Measurements from ENCODE around the gene CRYBB3.
"Not testable (repeated sequence)": the region's sequence is repeated elsewhere in the genome, so short reads cannot be mapped to it uniquely, and the experiment has no call there.

The CRYBB3 gene

GRCh38 chr22:25176175-25176574, 23.5 kb upstream of the CRYBB3 start:
- no peak for DNase-seq (ENCODE audit: low read depth)
- no peak overlapping the region for H3K4me3 ChIP-seq (ENCODE audit: low read depth, low read length)
- no peak for TF ChIP-seq CTCF (conservative IDR thresholded peaks at IDR 0.05; ENCODE audit: low read depth, low read length)

- DNase-seq (ENCODE audit: low read depth): no peak
- H3K4me3 ChIP-seq (ENCODE audit: low read depth, low read length): no peak overlapping the region
- no peak for TF ChIP-seq CTCF (conservative IDR thresholded peaks at IDR 0.05; ENCODE audit: low read depth, low read length)
These were observed 22.9 kb upstream of the CRYBB3 start for GRCh38 chr22:25176799-25177198.

GRCh38 chr22:25177226-25177625, 22.4 kb upstream of the CRYBB3 start:
- no peak for DNase-seq (ENCODE audit: low read depth)
- no peak for TF ChIP-seq CTCF (conservative IDR thresholded peaks at IDR 0.05; ENCODE audit: low read depth, low read length)
- no peak overlapping the region for H3K4me3 ChIP-seq (ENCODE audit: low read depth, low read length)

GRCh38 chr22:25177895-25178294, 21.8 kb upstream of the CRYBB3 start:
- no peak for DNase-seq (ENCODE audit: low read depth)
- no peak for TF ChIP-seq CTCF (conservative IDR thresholded peaks at IDR 0.05; ENCODE audit: low read depth, low read length)
- no peak overlapping the region for H3K4me3 ChIP-seq (ENCODE audit: low read depth, low read length)

GRCh38 chr22:25178348-25178747, 21.3 kb upstream of the CRYBB3 start:
- not testable (repeated sequence) for DNase-seq (ENCODE audit: low read depth); H3K4me3 ChIP-seq (ENCODE audit: low read depth, low read length)

GRCh38 chr22:25178869-25179631, 20.6 kb upstream of the CRYBB3 start:
- H3K4me3 ChIP-seq (ENCODE audit: low read depth, low read length); DNase-seq (ENCODE audit: low read depth): not testable (repeated sequence)

- no peak for DNase-seq (ENCODE audit: low read depth)
- H3K4me3 ChIP-seq (ENCODE audit: low read depth, low read length): no peak overlapping the region
- TF ChIP-seq CTCF (conservative IDR thresholded peaks at IDR 0.05; ENCODE audit: low read depth, low read length): no peak
These were observed 17.2 kb upstream of the CRYBB3 start for GRCh38 chr22:25182131-25183110.
